IMR-90 (cell line): ENCODE results near the gene XPC. TPM values are rescaled to one million over a fixed set of nuclear protein-coding genes. Genes with fewer than 3 reads are reported as not detected.

Experiments used
- ATAC-seq: fragments of 200-7000 bp; cut with Tn5 transposase; 2 replicates; pipeline ENCODE4 v1.9.1; 2020; ENCODE audit warnings: low read depth, mild to moderate bottlenecking, moderate library complexity
- BruUV-seq: library from RNA; stranded (reverse); fragments of 400-500 nt; replicated peaks from 2 replicates; lab custom pipeline; 2021; lab: Mats Ljungman, UMichigan
- CTCF ChIA-PET: fragments of 300-600 bp; formaldehyde crosslinking; extraction: SDS; loops from one replicate; lab custom pipeline; 2021; ENCODE audit warnings: antibody characterized with exemption; lab: Yijun Ruan, JAX
- POLR2A ChIA-PET: fragments of 300-600 bp; sonication (Branson Sonifier 250); formaldehyde crosslinking; loops from one replicate; lab custom pipeline; 2022; ENCODE audit warnings: antibody characterized with exemption; ENCODE audit not compliant: unreplicated experiment; lab: Charles Lee
- DNase-seq: peaks from one replicate; pipeline ENCODE4 v3.0.0; 2013
- H2AFZ ChIP-seq: replicated peaks from 2 replicates; pipeline ENCODE3; 2013; ENCODE audit warnings: low read length, mild to moderate bottlenecking; ENCODE audit not compliant: poor library complexity
- H2AK5ac ChIP-seq: 2 replicates; pipeline ENCODE4 v1.6.1; 2013; ENCODE audit warnings: low read depth, low read length, inconsistent platforms
- H2AK9ac ChIP-seq: replicated peaks from 2 replicates; pipeline ENCODE3; 2013; ENCODE audit warnings: mild to moderate bottlenecking, low read depth, low read length, moderate library complexity; ENCODE audit not compliant: poor library complexity
- H2BK120ac ChIP-seq: 2 replicates; pipeline ENCODE4 v1.6.1; 2013; ENCODE audit warnings: low read depth, low read length, inconsistent platforms
- H2BK15ac ChIP-seq: 3 replicates; pipeline ENCODE4 v1.6.1; 2013; ENCODE audit warnings: low read depth, low read length, inconsistent platforms
- H2BK20ac ChIP-seq: 2 replicates; pipeline ENCODE4 v1.6.1; 2013; ENCODE audit warnings: low read depth, mild to moderate bottlenecking, inconsistent platforms, low read length, moderate library complexity
- H2BK5ac ChIP-seq: 2 replicates; pipeline ENCODE4 v1.6.1; 2013; ENCODE audit warnings: mild to moderate bottlenecking, low read depth, low read length, inconsistent platforms; ENCODE audit not compliant: poor library complexity, severe bottlenecking
- H3K14ac ChIP-seq: replicated peaks from 2 replicates; pipeline ENCODE4 v1.6.1; 2013; ENCODE audit warnings: low read depth, low read length, inconsistent platforms
- H3K18ac ChIP-seq: 2 replicates; pipeline ENCODE4 v1.6.1; 2013; ENCODE audit warnings: low read depth, low read length, control low read depth
- H3K23ac ChIP-seq: 2 replicates; pipeline ENCODE4 v1.6.1; 2013; ENCODE audit warnings: low read depth, low read length, inconsistent platforms
- H3K27ac ChIP-seq: 2 replicates; pipeline ENCODE4 v1.5.1; 2013; ENCODE audit warnings: mild to moderate bottlenecking, control low read depth, low read length; ENCODE audit not compliant: insufficient read depth
- H3K27me3 ChIP-seq: 2 replicates; pipeline ENCODE4 v1.6.1; 2013; ENCODE audit warnings: low read length; ENCODE audit not compliant: control insufficient read depth, insufficient read depth
- H3K36me3 ChIP-seq: 2 replicates; pipeline ENCODE4 v1.6.1; 2013; ENCODE audit warnings: low read length, mixed read lengths; ENCODE audit not compliant: control insufficient read depth, insufficient read depth
- H3K4ac ChIP-seq: 2 replicates; pipeline ENCODE4 v1.6.1; 2013; ENCODE audit warnings: low read depth, low read length, inconsistent platforms
- H3K4me1 ChIP-seq: 2 replicates; pipeline ENCODE4 v1.6.1; 2013; ENCODE audit warnings: low read length, mixed read lengths; ENCODE audit not compliant: control insufficient read depth, insufficient read depth
- H3K4me2 ChIP-seq: 2 replicates; pipeline ENCODE4 v1.6.1; 2013; ENCODE audit warnings: low read depth, mild to moderate bottlenecking, control low read depth, low read length, moderate library complexity
- H3K4me3 ChIP-seq: 2 replicates; pipeline ENCODE4 v1.5.1; 2013; ENCODE audit warnings: low read depth, mild to moderate bottlenecking, control low read depth, low read length, moderate library complexity; ENCODE audit not compliant: insufficient read depth
- H3K56ac ChIP-seq: 2 replicates; pipeline ENCODE4 v1.6.1; 2013; ENCODE audit warnings: low read length, inconsistent platforms; ENCODE audit not compliant: insufficient read depth; ENCODE audit errors: extremely low read depth
- H3K79me1 ChIP-seq, 2 experiments: 2 replicates each; pipeline ENCODE4 v1.6.1; 2013; ENCODE audit warnings: low read length in 2 of 2, inconsistent platforms in 1 of 2, low read depth in 1 of 2
- H3K9ac ChIP-seq: 2 replicates; pipeline ENCODE4 v1.6.1; 2013; ENCODE audit warnings: low read depth, low read length, control low read depth
- H3K9me1 ChIP-seq: 2 replicates; pipeline ENCODE4 v1.6.1; 2013; ENCODE audit warnings: low read length, inconsistent platforms; ENCODE audit not compliant: insufficient read depth
- H3K9me3 ChIP-seq: 2 replicates; pipeline ENCODE4 v1.6.1; 2013; ENCODE audit warnings: low read length; ENCODE audit not compliant: control insufficient read depth, insufficient read depth
- H4K20me1 ChIP-seq: 2 replicates; pipeline ENCODE4 v1.6.1; 2013; ENCODE audit warnings: low read length, inconsistent platforms; ENCODE audit not compliant: insufficient read depth
- H4K5ac ChIP-seq: 2 replicates; pipeline ENCODE4 v1.6.1; 2013; ENCODE audit warnings: mild to moderate bottlenecking, low read depth, low read length, control low read depth
- H4K8ac ChIP-seq, 2 experiments: 2 replicates each; pipeline ENCODE4 v1.6.1; 2013; ENCODE audit warnings: low read depth in 2 of 2, low read length in 2 of 2, control low read depth in 1 of 2, inconsistent platforms in 1 of 2
- H4K91ac ChIP-seq: 2 replicates; pipeline ENCODE4 v1.6.1; 2013; ENCODE audit warnings: low read depth, low read length, inconsistent platforms; ENCODE audit not compliant: insufficient read depth
- CEBPB ChIP-seq: IDR thresholded peaks from 2 replicates; pipeline ENCODE4 v1.6.1; 2012; ENCODE audit warnings: low read depth, low read length, improper control_type of control experiment
- CHD1 ChIP-seq: IDR thresholded peaks from 2 replicates; pipeline ENCODE4 v1.6.1; 2012; ENCODE audit warnings: low read depth, low read length, improper control_type of control experiment
- MAFK ChIP-seq: IDR thresholded peaks from 2 replicates; pipeline ENCODE4 v1.6.1; 2012; ENCODE audit warnings: low read depth, low read length, improper control_type of control experiment
- MAZ ChIP-seq: IDR thresholded peaks from 2 replicates; pipeline ENCODE4 v1.6.1; 2012; ENCODE audit warnings: low read depth, mild to moderate bottlenecking, low read length, improper control_type of control experiment, moderate library complexity, borderline replicate concordance
- MXI1 ChIP-seq: IDR thresholded peaks from 2 replicates; pipeline ENCODE4 v1.6.1; 2012; ENCODE audit warnings: low read depth, mild to moderate bottlenecking, low read length, moderate library complexity, borderline replicate concordance
- NFE2L2 ChIP-seq: fragments of 150-350 bp; IDR thresholded peaks from 2 replicates; pipeline ENCODE4 v1.6.1; 2016; ENCODE audit warnings: low read depth, mild to moderate bottlenecking, low read length
- RCOR1 ChIP-seq: IDR thresholded peaks from 2 replicates; pipeline ENCODE4 v1.6.1; 2012; ENCODE audit warnings: mild to moderate bottlenecking, low read length, improper control_type of control experiment; ENCODE audit not compliant: insufficient replicate concordance
- RFX5 ChIP-seq: IDR thresholded peaks from 2 replicates; pipeline ENCODE4 v1.8.0; 2012; ENCODE audit warnings: low read depth, mild to moderate bottlenecking, low read length, moderate library complexity
- WGBS, 2 experiments: methylation state at CpG; one replicate each; pipeline versions ENCODE4 v1.1.5 to v1.1.7; 2013; ENCODE audit warnings: missing lambda C conversion rate in 2 of 2; ENCODE audit not compliant: insufficient read length in 1 of 2; ENCODE audit errors: extremely low coverage in 2 of 2; 5-methylcytosine and 5-hydroxymethylcytosine counted together
- dilution Hi-C: fragments of 300-500 bp; cut with HindIII; formaldehyde crosslinking; loops from one replicate; pipeline ENCODE4 v1.14.3; 2018; ENCODE audit warnings: low sequenced_read_pairs; ENCODE audit not compliant: unreplicated experiment
- in situ Hi-C: fragments of 300-500 bp; cut with MboI; formaldehyde crosslinking; loops from 3 replicates; pipeline ENCODE4 v1.14.3; 2019; ENCODE audit warnings: low sequenced_read_pairs, inconsistent platforms, mixed read lengths
- intact Hi-C: fragments of 100-400 bp; cut with micrococcal nuclease; formaldehyde crosslinking; loops from 2 replicates; pipeline ENCODE4 v1.10.0; 2022
- polyA plus RNA-seq, 3 experiments: library from polyadenylated mRNA; depleted of rRNA; stranded (reverse); fragments of >200 nt; gene quantifications; 2 replicates each; pipeline ENCODE4 v1.2.3, GENCODE V29; 2012; ENCODE audit warnings: low replicate concordance in 1 of 3
- total RNA-seq: library from RNA; depleted of rRNA; stranded (reverse); fragments of >200 nt; gene quantifications from 2 replicates; pipeline ENCODE4 v1.2.3, GENCODE V29; 2012
- TF ChIP-seq, protein P1 (sequence below): fragments of 150-350 bp; IDR thresholded peaks from 2 replicates; pipeline ENCODE4 v1.6.1; 2016; ENCODE audit warnings: low read depth, mild to moderate bottlenecking, low read length, moderate library complexity, borderline replicate concordance

The XPC gene
- total and polyA plus RNA-seq, 2 of the 4 experiments (the other 2 are of a cell fraction) = 30.9 to 48.8 TPM

DNA sequence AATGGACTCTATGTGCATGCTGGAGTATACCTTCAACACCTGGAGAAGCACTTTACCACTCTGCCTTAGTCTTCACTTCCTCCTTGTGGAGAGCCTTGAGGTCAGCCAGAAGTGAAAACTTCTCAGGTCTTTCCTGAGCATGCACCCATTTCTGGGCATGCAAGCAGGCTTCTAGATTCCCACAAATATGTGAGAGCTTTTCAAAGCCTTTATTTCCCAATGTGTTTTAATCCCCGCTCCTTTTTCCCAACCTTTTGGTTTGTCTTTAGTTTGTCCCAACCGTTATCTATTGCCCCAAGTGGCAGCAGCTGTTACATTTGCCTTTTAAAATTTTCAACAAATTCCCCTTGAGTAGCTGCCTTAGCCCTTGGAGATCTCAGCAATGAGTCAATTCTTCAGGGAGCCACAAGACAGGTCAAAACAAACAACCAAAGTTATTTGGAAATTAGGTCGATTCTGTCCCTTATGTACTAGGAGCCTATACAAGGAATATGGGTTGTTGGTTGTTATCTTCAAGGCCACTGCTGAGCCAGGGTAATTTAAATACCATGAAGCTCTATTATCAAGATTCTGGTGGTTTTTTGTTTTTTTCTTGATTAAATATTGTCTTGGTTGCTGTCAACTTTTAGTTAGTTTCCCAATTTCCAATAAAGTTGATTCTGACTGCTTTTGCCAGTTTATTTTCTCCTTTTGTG is 44.6 kb upstream of the XPC start:
- peak overlapping the region; percentile 51; the same call in 1 of the 2 replicates for H3K27ac ChIP-seq
- dilution Hi-C loops = no loop called here
- intact Hi-C loops = no loop called here
- no peaks in the 10 kb centered on the region for H3K36me3 ChIP-seq
- no peak overlapping the region for H2AFZ ChIP-seq
- H3K18ac ChIP-seq = peak overlapping the region; percentile 60
- TF ChIP-seq CHD1 (no peak), MXI1 (no peak), NFE2L2 (no peak), MAZ (no peak), RFX5 (no peak), MAFK (no peak), CEBPB (no peak), RCOR1 (no peak)
- TF ChIP-seq, protein P1, sequence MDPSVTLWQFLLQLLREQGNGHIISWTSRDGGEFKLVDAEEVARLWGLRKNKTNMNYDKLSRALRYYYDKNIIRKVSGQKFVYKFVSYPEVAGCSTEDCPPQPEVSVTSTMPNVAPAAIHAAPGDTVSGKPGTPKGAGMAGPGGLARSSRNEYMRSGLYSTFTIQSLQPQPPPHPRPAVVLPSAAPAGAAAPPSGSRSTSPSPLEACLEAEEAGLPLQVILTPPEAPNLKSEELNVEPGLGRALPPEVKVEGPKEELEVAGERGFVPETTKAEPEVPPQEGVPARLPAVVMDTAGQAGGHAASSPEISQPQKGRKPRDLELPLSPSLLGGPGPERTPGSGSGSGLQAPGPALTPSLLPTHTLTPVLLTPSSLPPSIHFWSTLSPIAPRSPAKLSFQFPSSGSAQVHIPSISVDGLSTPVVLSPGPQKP = no peak
- no TSS peak for BruUV-seq
- no peaks in the 10 kb centered on the region for H3K9me3 ChIP-seq
- peaks cover 10% of the 10 kb centered on the region for H3K9me1 ChIP-seq
- H2AK5ac ChIP-seq = no peak overlapping the region
- no peak overlapping the region for H3K23ac ChIP-seq
- peaks cover 21% of the 10 kb centered on the region for H3K4me1 ChIP-seq
- H3K56ac ChIP-seq = no peak overlapping the region
- H4K5ac ChIP-seq = peak overlapping the region; percentile 54
- peak overlapping the region; percentile 90; the same call in 1 of the 2 replicates for H2BK120ac ChIP-seq
- H3K4me2 ChIP-seq = no peak overlapping the region
- no peak overlapping the region for H2AK9ac ChIP-seq
- H3K4me3 ChIP-seq = no peak overlapping the region
- H3K79me1 ChIP-seq = no peaks in the 10 kb centered on the region
- no peak overlapping the region for H4K8ac ChIP-seq
- no peak overlapping the region for H3K14ac ChIP-seq
- H4K91ac ChIP-seq = peak overlapping the region; percentile 34; the same call in 1 of the 2 replicates
- H2BK5ac ChIP-seq = no peak overlapping the region
- ChIA-PET CTCF (interaction anchor here (0.6 to 2.2 kb wide), 8 partner anchors 8 to 135 kb away, joined by 3 to 8 read pairs (median 4); no protein-coding TSS in a partner anchor), POLR2A (no interaction called here)
- no peak overlapping the region for H3K9ac ChIP-seq
- peak overlapping the region; percentile 33; the same call in 1 of the 2 replicates for H3K4ac ChIP-seq
- no peak for DNase-seq
- WGBS, 2 experiments = 60% methylated on average over 1 of the region's 3 CpGs; no CpG with 5 or more reads in 1 of the 2 experiments
- in situ Hi-C loops = no loop called here
- ATAC-seq = 0 out of 2 replicates have a peak, but pooled peaks have one; percentile 30
- peak overlapping the region; percentile 25; the same call in 1 of the 3 replicates for H2BK15ac ChIP-seq
- no peaks in the 10 kb centered on the region for H4K20me1 ChIP-seq
- H3K27me3 ChIP-seq = no peaks in the 10 kb centered on the region
- H2BK20ac ChIP-seq = peak overlapping the region; percentile 86; the same call in 1 of the 2 replicates
